Right lobe of liver (tissue), 6 donors: ENCODE results near the gene GULP1. TPM values are rescaled to one million over a fixed set of nuclear protein-coding genes. Genes with fewer than 3 reads are reported as not detected.

Experiments used
- ATAC-seq, 4 donors: fragments of 200-7000 bp; cut with Tn5 transposase; one replicate each; pipeline ENCODE4 v1.9.1; 2020; ENCODE audit warnings: mild to moderate bottlenecking in 4 of 4, moderate library complexity in 4 of 4
- DNase-seq, 3 donors: peaks; one replicate each; pipeline ENCODE4 v3.0.0-alpha.2; 2020
- H3K27ac ChIP-seq, 3 donors: fragments of 200-600 bp; one replicate each; pipeline ENCODE4 v1.8.0; 2022
- H3K27me3 ChIP-seq, 2 donors: fragments of 200-600 bp; one replicate each; pipeline ENCODE4 v1.8.0; 2022
- H3K36me3 ChIP-seq, 4 donors: fragments of 200-600 bp; sonication (generic) in 1 of 4; one replicate each; pipeline versions ENCODE4 v1.5.1 to v1.8.0; 2017 to 2022; ENCODE audit warnings: control low read depth in 1 of 4
- H3K4me1 ChIP-seq, 4 donors: fragments of 200-600 bp; sonication (generic) in 1 of 4; one replicate each; pipeline versions ENCODE4 v1.5.1 to v1.8.0; 2017 to 2022; ENCODE audit warnings: control low read depth in 1 of 4
- H3K4me3 ChIP-seq, 3 donors: fragments of 200-600 bp; one replicate each; pipeline ENCODE4 v1.8.0; 2022
- H3K9me3 ChIP-seq, 4 donors: fragments of 200-600 bp; sonication (generic) in 1 of 4; one replicate each; pipeline versions ENCODE4 v1.5.1 to v1.8.0; 2017 to 2022; ENCODE audit warnings: control low read depth in 1 of 4
- POLR2A ChIP-seq: fragments of 450-650 bp; IDR thresholded peaks from one replicate; pipeline ENCODE4 v1.6.1; 2017; ENCODE audit warnings: antibody characterized with exemption, mild to moderate bottlenecking
- WGBS: methylation state at CpG from one replicate; pipeline ENCODE4 v1.1.6; 2018; ENCODE audit warnings: low coverage, low lambda C conversion rate; ENCODE audit not compliant: insufficient coverage; ENCODE audit errors: missing lambda C conversion rate; 5-methylcytosine and 5-hydroxymethylcytosine counted together
- intact Hi-C, 2 donors: fragments of 100-400 bp; cut with DNase I; formaldehyde crosslinking; loops; one replicate each; pipeline versions ENCODE4 v1.11.2 to v1.14.1; 2022
- total RNA-seq, 6 experiments: library from RNA; depleted of rRNA in 2 of 6; stranded (reverse); fragments of >200 nt in 2 of 6; fragmentation: NEBNext Ultra II Directional in 3 of 6; extraction: Animal tissue kit (Norgen Biotek cat#: 25700) in 3 of 6; gene quantifications; one replicate each; pipeline versions ENCODE4 v1.1.0 to v1.2.4, GENCODE V29; 2016 to 2023
- TF ChIP-seq, protein P1 (sequence below), 4 donors: fragments of 200-600 bp in 3 of 4; fragments of 450-650 bp in 1 of 4; IDR thresholded peaks; one replicate each; pipeline versions ENCODE4 v1.5.1 to v1.8.0; 2016 to 2022; ENCODE audit warnings: antibody characterized with exemption in 4 of 4, mild to moderate bottlenecking in 2 of 4
- donor health status: DM: no; HTN: yes; CAD: no.
- donor health status: DM: no; HTN: no; CAD: no.
- donor health status: DM: no; HTN: no; CAD: no.
- donor health status: DM: no; HTN: yes; CAD: no.
- donor health status: DM: no; HTN: yes; CAD: no.

The GULP1 gene
- total RNA-seq, 6 experiments from 2014 or later, result 0.42 to 4.4 (median 0.89) TPM

DNA sequence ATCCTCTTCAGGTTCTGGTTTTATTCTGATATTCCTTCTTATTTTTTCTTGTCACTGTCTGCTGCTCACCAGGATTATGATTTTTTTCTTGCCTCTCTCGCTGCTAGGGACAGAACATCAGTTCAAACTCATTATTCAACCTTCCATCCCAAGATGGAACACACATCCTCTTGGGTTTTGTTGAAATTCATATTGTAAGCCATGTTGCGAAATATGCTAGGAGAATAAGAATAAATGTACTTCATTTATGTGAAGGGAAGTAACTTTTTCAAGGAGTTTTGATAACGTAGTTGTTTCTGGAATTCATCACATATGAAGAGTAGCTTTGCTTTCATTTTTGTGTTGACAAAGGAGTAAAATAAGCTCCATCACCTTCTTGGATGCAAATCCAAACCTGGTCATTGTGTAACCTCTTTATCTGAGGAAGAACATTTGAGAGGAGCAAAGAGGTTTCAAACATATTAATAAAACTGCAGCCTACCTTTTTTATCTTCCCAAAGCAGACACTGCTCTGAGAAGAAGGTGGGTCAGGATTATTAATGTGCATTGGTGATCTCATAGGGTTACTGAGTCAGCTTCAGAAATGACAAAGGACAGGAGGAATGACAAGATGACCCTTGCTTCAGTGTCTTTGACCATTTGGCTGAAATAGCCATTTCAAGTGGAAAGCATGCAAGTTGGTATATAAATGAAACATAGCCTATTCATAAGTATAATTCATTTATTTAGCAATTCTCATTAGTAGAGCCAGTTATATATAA lies 280.0 kb downstream of the GULP1 start:
- 52% methylated on average over 3 of the region's 3 CpGs for WGBS
- no peak overlapping the region for H3K27ac ChIP-seq
- H3K4me1 ChIP-seq, result no peaks in the 10 kb centered on the region
- H3K9me3 ChIP-seq, result no peaks in the 10 kb centered on the region
- ATAC-seq, result no peak
- no peaks in the 10 kb centered on the region for H3K27me3 ChIP-seq
- no peak overlapping the region for H3K4me3 ChIP-seq
- TF ChIP-seq, protein P1, sequence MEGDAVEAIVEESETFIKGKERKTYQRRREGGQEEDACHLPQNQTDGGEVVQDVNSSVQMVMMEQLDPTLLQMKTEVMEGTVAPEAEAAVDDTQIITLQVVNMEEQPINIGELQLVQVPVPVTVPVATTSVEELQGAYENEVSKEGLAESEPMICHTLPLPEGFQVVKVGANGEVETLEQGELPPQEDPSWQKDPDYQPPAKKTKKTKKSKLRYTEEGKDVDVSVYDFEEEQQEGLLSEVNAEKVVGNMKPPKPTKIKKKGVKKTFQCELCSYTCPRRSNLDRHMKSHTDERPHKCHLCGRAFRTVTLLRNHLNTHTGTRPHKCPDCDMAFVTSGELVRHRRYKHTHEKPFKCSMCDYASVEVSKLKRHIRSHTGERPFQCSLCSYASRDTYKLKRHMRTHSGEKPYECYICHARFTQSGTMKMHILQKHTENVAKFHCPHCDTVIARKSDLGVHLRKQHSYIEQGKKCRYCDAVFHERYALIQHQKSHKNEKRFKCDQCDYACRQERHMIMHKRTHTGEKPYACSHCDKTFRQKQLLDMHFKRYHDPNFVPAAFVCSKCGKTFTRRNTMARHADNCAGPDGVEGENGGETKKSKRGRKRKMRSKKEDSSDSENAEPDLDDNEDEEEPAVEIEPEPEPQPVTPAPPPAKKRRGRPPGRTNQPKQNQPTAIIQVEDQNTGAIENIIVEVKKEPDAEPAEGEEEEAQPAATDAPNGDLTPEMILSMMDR (IDR thresholded peaks at IDR 0.05), result no peak
- TF ChIP-seq POLR2A, result no peak
- H3K36me3 ChIP-seq, result no peaks in the 10 kb centered on the region
- no peak for DNase-seq
- intact Hi-C loops, result no loop called here

DNA sequence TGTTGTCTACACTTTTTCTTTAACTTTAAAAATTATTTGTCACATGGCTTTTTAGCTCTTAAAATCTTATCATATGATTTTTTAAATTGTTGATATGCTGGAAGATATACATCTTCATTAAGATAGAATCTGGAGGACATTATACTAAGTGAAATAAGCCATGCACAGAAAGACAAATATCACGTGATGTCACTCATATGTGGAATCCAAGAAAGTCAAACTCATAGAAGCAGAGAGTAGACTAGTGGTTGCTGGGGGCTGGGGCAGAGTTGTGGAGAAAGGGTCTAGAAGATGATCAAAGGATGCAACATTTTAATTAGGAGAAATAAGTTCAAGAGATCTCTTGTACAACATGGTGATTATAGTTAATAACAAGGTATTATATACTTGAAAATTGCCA lies 280.9 kb downstream of the GULP1 start:
- TF ChIP-seq, protein P1 (IDR thresholded peaks at IDR 0.05), result no peak
- TF ChIP-seq POLR2A, result no peak
- 58% methylated on average over 1 of the region's 1 CpG for WGBS
- Histone ChIP-seq H3K9me3 (no peaks in the 10 kb centered on the region), H3K36me3 (no peaks in the 10 kb centered on the region), H3K4me3 (no peak overlapping the region), H3K27ac (no peak overlapping the region), H3K27me3 (no peaks in the 10 kb centered on the region), H3K4me1 (no peaks in the 10 kb centered on the region)
- intact Hi-C loops, result no loop called here
- ATAC-seq (no peak), DNase-seq (no peak)

DNA sequence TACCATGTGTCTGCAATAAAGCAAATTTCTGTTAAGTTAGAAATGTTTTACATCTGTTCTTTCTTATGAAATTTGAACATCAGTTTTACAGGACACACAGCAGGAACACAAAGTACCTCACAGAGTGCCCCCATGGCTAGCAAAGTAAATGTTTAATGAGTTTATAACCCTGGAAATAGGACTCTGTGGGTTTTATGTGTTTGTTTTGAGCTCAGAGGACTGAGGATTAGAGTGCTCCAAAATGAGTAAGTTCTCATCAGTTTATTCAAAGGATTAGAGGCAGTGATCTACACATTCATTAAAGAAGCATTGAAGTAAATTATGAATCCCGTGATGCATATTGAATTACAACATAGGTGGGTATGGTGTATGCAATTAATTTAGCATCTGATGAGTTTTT lies 281.8 kb downstream of the GULP1 start:
- WGBS, result 67% methylated on average over 1 of the region's 1 CpG
- ATAC-seq (peak in 1 of 4 donors; percentile 91), DNase-seq (no peak)
- TF ChIP-seq, protein P1 (IDR thresholded peaks at IDR 0.05), result no peak
- TF ChIP-seq POLR2A, result no peak
- intact Hi-C loops, result no loop called here
- Histone ChIP-seq H3K36me3 (no peaks in the 10 kb centered on the region), H3K4me3 (no peak overlapping the region), H3K9me3 (no peaks in the 10 kb centered on the region), H3K27ac (no peak overlapping the region), H3K27me3 (no peaks in the 10 kb centered on the region), H3K4me1 (no peaks in the 10 kb centered on the region)

- DNase-seq (no peak), ATAC-seq (no peak)
- intact Hi-C loops, result no loop called here
- no peak for TF ChIP-seq POLR2A
- TF ChIP-seq, protein P1 (IDR thresholded peaks at IDR 0.05), result no peak
- Histone ChIP-seq H3K9me3 (no peaks in the 10 kb centered on the region), H3K27me3 (no peaks in the 10 kb centered on the region), H3K4me3 (no peak overlapping the region), H3K36me3 (no peaks in the 10 kb centered on the region), H3K4me1 (no peaks in the 10 kb centered on the region), H3K27ac (no peak overlapping the region)
- WGBS, result 66% methylated on average over 2 of the region's 2 CpGs
Measured at GRCh38 chr2:188576006-188576405, 284.3 kb downstream of the GULP1 start.
